H9 (cell line): ENCODE measurements around the gene ARHGAP26. TPM values are rescaled to one million over a fixed set of nuclear protein-coding genes. Genes with fewer than 3 reads are reported as not detected.

Source experiments
- DNase-seq: peaks from one replicate; pipeline ENCODE4 v3.0.0-alpha.2; 2017
- H2AFZ ChIP-seq: one replicate; pipeline ENCODE4 v1.6.1; 2013; ENCODE audit warnings: mild to moderate bottlenecking, low read length, control low read depth, moderate library complexity
- H2AK5ac ChIP-seq: 2 replicates; pipeline ENCODE4 v1.6.1; 2013; ENCODE audit warnings: low read length, control low read depth, mixed read lengths; ENCODE audit not compliant: insufficient read length
- H2BK120ac ChIP-seq: one replicate; pipeline ENCODE4 v1.6.1; 2013; ENCODE audit warnings: low read depth, mild to moderate bottlenecking, low read length, control low read depth, inconsistent platforms; ENCODE audit not compliant: poor library complexity, severe bottlenecking
- H2BK12ac ChIP-seq: 2 replicates; pipeline ENCODE4 v1.6.1; 2013; ENCODE audit warnings: low read length, control low read depth, mixed read lengths, low read depth; ENCODE audit not compliant: insufficient read length
- H2BK15ac ChIP-seq: 2 replicates; pipeline ENCODE4 v1.6.1; 2013; ENCODE audit warnings: low read depth, low read length, control low read depth
- H2BK20ac ChIP-seq: one replicate; pipeline ENCODE4 v1.6.1; 2013; ENCODE audit warnings: low read depth, mild to moderate bottlenecking, low read length, control low read depth, inconsistent platforms; ENCODE audit not compliant: poor library complexity, severe bottlenecking
- H2BK5ac ChIP-seq: 2 replicates; pipeline ENCODE4 v1.6.1; 2013; ENCODE audit warnings: low read length, control low read depth, mixed read lengths; ENCODE audit not compliant: insufficient read length
- H3K14ac ChIP-seq: 2 replicates; pipeline ENCODE4 v1.6.1; 2013; ENCODE audit warnings: low read length, control low read depth; ENCODE audit not compliant: insufficient read depth
- H3K18ac ChIP-seq: 2 replicates; pipeline ENCODE4 v1.6.1; 2013; ENCODE audit warnings: low read depth, mild to moderate bottlenecking, mixed read lengths, low read length, control low read depth; ENCODE audit not compliant: insufficient read length
- H3K23ac ChIP-seq: 2 replicates; pipeline ENCODE4 v1.6.1; 2013; ENCODE audit warnings: low read length, control low read depth, mixed read lengths, low read depth; ENCODE audit not compliant: insufficient read length
- H3K23me2 ChIP-seq: 2 replicates; pipeline ENCODE4 v1.6.1; 2013; ENCODE audit warnings: low read depth, mild to moderate bottlenecking, mixed read lengths, low read length, control low read depth; ENCODE audit not compliant: insufficient read length, poor library complexity, severe bottlenecking
- H3K27ac ChIP-seq: 2 replicates; pipeline ENCODE4 v1.5.1; 2013; ENCODE audit warnings: low read length, control low read depth, mixed read lengths, low read depth; ENCODE audit not compliant: insufficient read length
- H3K27me3 ChIP-seq: 2 replicates; pipeline ENCODE4 v1.6.1; 2013; ENCODE audit warnings: low read length, control low read depth, inconsistent platforms; ENCODE audit not compliant: insufficient read depth
- H3K4ac ChIP-seq: 2 replicates; pipeline ENCODE4 v1.6.1; 2013; ENCODE audit warnings: low read depth, mild to moderate bottlenecking, control low read depth, inconsistent platforms, low read length, moderate library complexity
- H3K4me1 ChIP-seq: 2 replicates; pipeline ENCODE4 v1.6.1; 2013; ENCODE audit warnings: low read length, control low read depth, inconsistent platforms; ENCODE audit not compliant: insufficient read depth
- H3K4me2 ChIP-seq: 2 replicates; pipeline ENCODE4 v1.6.1; 2013; ENCODE audit warnings: low read length, control low read depth, mixed read lengths; ENCODE audit not compliant: insufficient read length, insufficient read depth
- H3K56ac ChIP-seq: 2 replicates; pipeline ENCODE4 v1.6.1; 2013; ENCODE audit warnings: low read depth, mild to moderate bottlenecking, mixed read lengths, low read length, control low read depth; ENCODE audit not compliant: insufficient read length
- H3K79me1 ChIP-seq: 2 replicates; pipeline ENCODE4 v1.6.1; 2013; ENCODE audit warnings: low read depth, mild to moderate bottlenecking, moderate library complexity, low read length, control low read depth, inconsistent platforms; ENCODE audit not compliant: insufficient read depth, poor library complexity, severe bottlenecking
- H3K79me2 ChIP-seq: 2 replicates; pipeline ENCODE4 v1.6.1; 2013; ENCODE audit warnings: low read length, control low read depth, inconsistent platforms; ENCODE audit not compliant: insufficient read depth
- H3K9ac ChIP-seq: 2 replicates; pipeline ENCODE4 v1.6.1; 2013; ENCODE audit warnings: low read length, control low read depth, mixed read lengths; ENCODE audit not compliant: insufficient read length; ENCODE audit errors: extremely low read depth
- H3K9me3 ChIP-seq: one replicate; pipeline ENCODE4 v1.6.1; 2013; ENCODE audit warnings: low read depth, low read length, inconsistent platforms; ENCODE audit not compliant: control insufficient read depth
- H3T11ph ChIP-seq: one replicate; pipeline ENCODE4 v1.6.1; 2013; ENCODE audit warnings: mild to moderate bottlenecking, low read length, control low read depth, inconsistent platforms
- H4K20me1 ChIP-seq: one replicate; pipeline ENCODE4 v1.6.1; 2013; ENCODE audit not compliant: control insufficient read depth, insufficient read length, insufficient read depth
- H4K5ac ChIP-seq: 2 replicates; pipeline ENCODE4 v1.6.1; 2013; ENCODE audit warnings: low read depth, mild to moderate bottlenecking, mixed read lengths, low read length, control low read depth; ENCODE audit not compliant: insufficient read length
- H4K8ac ChIP-seq: replicated peaks from 2 replicates; pipeline ENCODE4 v1.6.1; 2013; ENCODE audit warnings: low read length, control low read depth, mixed read lengths, low read depth; ENCODE audit not compliant: insufficient read length
- H4K91ac ChIP-seq: 2 replicates; pipeline ENCODE4 v1.6.1; 2013; ENCODE audit warnings: low read depth, mild to moderate bottlenecking, moderate library complexity, mixed read lengths, low read length, control low read depth; ENCODE audit not compliant: insufficient read length
- H3K27ac Mint-ChIP-seq, 3 experiments: 2 replicates in 2 of 3; 3 replicates in 1 of 3; pipeline ENCODE4 v1.8.0; 2020 to 2021; ENCODE audit warnings: mixed read lengths in 3 of 3, mild to moderate bottlenecking in 1 of 3, moderate library complexity in 1 of 3
- H3K27me3 Mint-ChIP-seq: 2 replicates; pipeline ENCODE4 v1.8.0; 2021; ENCODE audit warnings: low read depth, mild to moderate bottlenecking, moderate library complexity, mixed read lengths
- H3K36me3 Mint-ChIP-seq, 3 experiments: 2 replicates in 2 of 3; 3 replicates in 1 of 3; pipeline ENCODE4 v1.8.0; 2020 to 2021; ENCODE audit warnings: low read depth in 3 of 3, mixed read lengths in 3 of 3; ENCODE audit not compliant: insufficient read depth in 1 of 3
- H3K4me1 Mint-ChIP-seq, 2 experiments: 2 replicates each; pipeline ENCODE4 v1.8.0; 2020; ENCODE audit warnings: mixed read lengths in 2 of 2
- H3K4me3 Mint-ChIP-seq, 2 experiments: 2 replicates in 1 of 2; 3 replicates in 1 of 2; pipeline ENCODE4 v1.8.0; 2020 to 2021; ENCODE audit warnings: mild to moderate bottlenecking in 2 of 2, mixed read lengths in 2 of 2, moderate library complexity in 1 of 2
- H3K9me3 Mint-ChIP-seq, 2 experiments: 2 replicates in 1 of 2; 3 replicates in 1 of 2; pipeline ENCODE4 v1.8.0; 2020; ENCODE audit warnings: mild to moderate bottlenecking in 2 of 2, mixed read lengths in 2 of 2, moderate library complexity in 1 of 2
- WGBS: extraction: QIAGEN DNeasy Blood & Tissue Kit; methylation state at CpG from one replicate; pipeline ENCODE4 v1.1.7; 2013; ENCODE audit warnings: missing lambda C conversion rate, low lambda C conversion rate, mixed read lengths; ENCODE audit not compliant: insufficient read length; ENCODE audit errors: extremely low coverage; 5-methylcytosine and 5-hydroxymethylcytosine counted together
- total RNA-seq: library from RNA; stranded (reverse); gene quantifications from 2 replicates; pipeline ENCODE4 v1.2.1, GENCODE V29; 2021
- TF ChIP-seq, protein P1 (sequence below): fragments of 200-600 bp; sonication (generic); conservative IDR thresholded peaks from 3 replicates; pipeline ENCODE4 v1.8.0; 2021; ENCODE audit warnings: antibody characterized with exemption, mild to moderate bottlenecking

The ARHGAP26 gene
- total RNA-seq, 1 experiment from 2014 or later, result 13.8 TPM

DNA sequence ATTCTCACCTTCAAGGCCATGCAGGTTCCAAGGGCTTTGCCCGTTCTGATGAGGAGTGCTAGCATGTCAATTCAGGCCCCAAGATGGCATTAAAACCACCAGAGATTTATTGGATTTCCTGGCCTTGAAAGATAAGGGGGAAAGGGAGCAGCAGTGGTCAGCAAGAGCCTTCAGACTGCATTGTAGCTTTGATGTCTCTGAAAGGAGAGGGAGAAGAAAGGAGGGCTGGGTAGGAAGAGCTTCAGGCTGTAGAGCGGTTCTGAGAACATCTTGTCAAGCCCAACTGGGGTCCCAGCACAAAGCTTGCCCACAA, 42.5 kb upstream of the ARHGAP26 start:
- Mint-ChIP-seq H3K27me3 (no peaks in the 10 kb centered on the region), H3K27ac (no peak overlapping the region), H3K4me1 (peaks cover 5 to 6% of the 10 kb centered on the region in 2 experiments; a peak in 3 of 4 replicates), H3K4me3 (no peak overlapping the region), H3K36me3 (peaks cover 0 to 45% (median 5%) of the 10 kb centered on the region in 3 experiments; a peak in 3 of 7 replicates), H3K9me3 (peaks cover 0 to 1% of the 10 kb centered on the region in 2 experiments; a peak in 1 of 5 replicates)
- no peaks in the 10 kb centered on the region for H3K9me3 ChIP-seq
- H3K27ac ChIP-seq, result no peak overlapping the region
- no peak overlapping the region for H4K8ac ChIP-seq
- no peak overlapping the region for H2BK20ac ChIP-seq
- no peaks in the 10 kb centered on the region for H3K79me1 ChIP-seq
- H3K23me2 ChIP-seq, result no peaks in the 10 kb centered on the region
- no peak overlapping the region for H3K14ac ChIP-seq
- H2BK12ac ChIP-seq, result no peak overlapping the region
- no peak for DNase-seq
- no peak overlapping the region for H2AFZ ChIP-seq
- H2BK15ac ChIP-seq, result no peak overlapping the region
- H3K27me3 ChIP-seq, result no peaks in the 10 kb centered on the region
- TF ChIP-seq, protein P1, sequence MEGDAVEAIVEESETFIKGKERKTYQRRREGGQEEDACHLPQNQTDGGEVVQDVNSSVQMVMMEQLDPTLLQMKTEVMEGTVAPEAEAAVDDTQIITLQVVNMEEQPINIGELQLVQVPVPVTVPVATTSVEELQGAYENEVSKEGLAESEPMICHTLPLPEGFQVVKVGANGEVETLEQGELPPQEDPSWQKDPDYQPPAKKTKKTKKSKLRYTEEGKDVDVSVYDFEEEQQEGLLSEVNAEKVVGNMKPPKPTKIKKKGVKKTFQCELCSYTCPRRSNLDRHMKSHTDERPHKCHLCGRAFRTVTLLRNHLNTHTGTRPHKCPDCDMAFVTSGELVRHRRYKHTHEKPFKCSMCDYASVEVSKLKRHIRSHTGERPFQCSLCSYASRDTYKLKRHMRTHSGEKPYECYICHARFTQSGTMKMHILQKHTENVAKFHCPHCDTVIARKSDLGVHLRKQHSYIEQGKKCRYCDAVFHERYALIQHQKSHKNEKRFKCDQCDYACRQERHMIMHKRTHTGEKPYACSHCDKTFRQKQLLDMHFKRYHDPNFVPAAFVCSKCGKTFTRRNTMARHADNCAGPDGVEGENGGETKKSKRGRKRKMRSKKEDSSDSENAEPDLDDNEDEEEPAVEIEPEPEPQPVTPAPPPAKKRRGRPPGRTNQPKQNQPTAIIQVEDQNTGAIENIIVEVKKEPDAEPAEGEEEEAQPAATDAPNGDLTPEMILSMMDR, result no peak
- H3K23ac ChIP-seq, result no peak overlapping the region
- no peaks in the 10 kb centered on the region for H4K20me1 ChIP-seq
- H4K5ac ChIP-seq, result no peak overlapping the region
- H3K4me2 ChIP-seq, result no peak overlapping the region
- no peak overlapping the region for H3K56ac ChIP-seq
- H2BK5ac ChIP-seq, result no peak overlapping the region
- no peak overlapping the region for H2BK120ac ChIP-seq
- H3K4ac ChIP-seq, result no peak overlapping the region
- H3K4me1 ChIP-seq, result no peaks in the 10 kb centered on the region
- no peak overlapping the region for H2AK5ac ChIP-seq
- H3K9ac ChIP-seq, result no peak overlapping the region
- H3K79me2 ChIP-seq, result no peaks in the 10 kb centered on the region
- H3T11ph ChIP-seq, result no peak overlapping the region
- no CpG with 5 or more reads among the region's 2 CpGs for WGBS
- H4K91ac ChIP-seq, result no peak overlapping the region
- no peak overlapping the region for H3K18ac ChIP-seq
